Kidney (tissue), 14 donors: ENCODE results near the gene CALML5. TPM values are rescaled to one million over a fixed set of nuclear protein-coding genes. Genes with fewer than 3 reads are reported as not detected.

ENCODE experiments used
- DNase-seq, 5 donors: peaks; one replicate each; pipeline ENCODE4 v3.0.0-alpha.2; 2013 to 2020
- FAIRE-seq: peaks from 2 replicates; lab custom pipeline; 2012; peaks lifted over from hg19 to GRCh38; lab: Jason Lieb, UNC
- H3K27ac ChIP-seq, 2 donors: one replicate each; pipeline ENCODE4 v1.7.0; 2013; ENCODE audit warnings: low read depth in 2 of 2, low read length in 2 of 2, inconsistent platforms in 1 of 2
- H3K27me3 ChIP-seq: one replicate; pipeline ENCODE4 v1.7.1; 2013; ENCODE audit warnings: low read length, inconsistent platforms; ENCODE audit not compliant: control insufficient read depth, insufficient read depth
- H3K36me3 ChIP-seq, 3 donors: one replicate each; pipeline versions ENCODE4 v1.7.0 to v1.7.1; 2013; ENCODE audit warnings: low read length in 3 of 3, control low read depth in 1 of 3, inconsistent platforms in 1 of 3; ENCODE audit not compliant: insufficient read depth in 3 of 3, control insufficient read depth in 2 of 3
- H3K4me1 ChIP-seq, 3 donors: one replicate each; pipeline versions ENCODE4 v1.7.0 to v1.7.1; 2013; ENCODE audit warnings: low read length in 3 of 3, inconsistent platforms in 1 of 3, low read depth in 1 of 3; ENCODE audit not compliant: control insufficient read depth in 2 of 3, insufficient read depth in 2 of 3
- H3K4me3 ChIP-seq, 3 donors: one replicate each; pipeline versions ENCODE4 v1.7.0 to v1.8.1; 2013; ENCODE audit warnings: low read length in 3 of 3, control low read depth in 1 of 3, inconsistent platforms in 1 of 3
- H3K9ac ChIP-seq, 3 donors: one replicate each; pipeline versions ENCODE4 v1.7.0 to v1.7.1; 2013; ENCODE audit warnings: low read length in 3 of 3, control low read depth in 1 of 3, inconsistent platforms in 1 of 3
- H3K9me3 ChIP-seq, 3 donors: one replicate each; pipeline versions ENCODE4 v1.7.0 to v1.7.1; 2013; ENCODE audit warnings: low read length in 3 of 3, control low read depth in 1 of 3, inconsistent platforms in 1 of 3; ENCODE audit not compliant: control insufficient read depth in 2 of 3, insufficient read depth in 1 of 3
- CTCF ChIP-seq: IDR thresholded peaks from 3 replicates; pipeline ENCODE4 v1.5.1; 2012; ENCODE audit warnings: mild to moderate bottlenecking, moderate library complexity, borderline replicate concordance; ENCODE audit not compliant: insufficient read depth; ENCODE audit errors: extremely low read depth
- intact Hi-C: fragments of 100-400 bp; cut with DNase I; formaldehyde crosslinking; loops from one replicate; pipeline ENCODE4 v1.11.1; 2022
- polyA plus RNA-seq: library from polyadenylated mRNA; stranded (reverse); fragments of 350-450 nt; fragmentation: Illumina TruSeq; extraction: RNeasy Lipid Tissue Mini Kit (QIAGEN cat#74804); gene quantifications from one replicate; pipeline ENCODE4 v1.2.3, GENCODE V29; 2014; ENCODE audit warnings: low read depth, low replicate concordance; ENCODE audit not compliant: insufficient read depth
- total RNA-seq: library from RNA; stranded (reverse); fragmentation: NEBNext Ultra II Directional; extraction: Animal tissue kit (Norgen Biotek cat#: 25700); gene quantifications from one replicate; pipeline ENCODE4 v1.2.1, GENCODE V29; 2021
- donor health status: control.
- donor health status: control.
- donor health status: control.
- donor health status: control.
- donor health status: control.
- donor health status: DM: yes; HTN: yes; CAD: no.
- donor health status: Normal renal cell carcinoma (clear cell type).

The CALML5 gene
- total and polyA plus RNA-seq, 2 donors from 2014 or later, result not detected

GRCh38 chr10:5504146-5505072 lies 5.0 kb upstream of the CALML5 start:
- intact Hi-C loops, result no loop called here
- no peaks in the 10 kb centered on the region for H3K27me3 ChIP-seq
- H3K36me3 ChIP-seq, result no peaks in the 10 kb centered on the region
- no peak overlapping the region for H3K9ac ChIP-seq
- no peak for TF ChIP-seq CTCF
- FAIRE-seq (no peak), DNase-seq (peak in 2 of 5 donors; percentile 33 to 44)
- no peak overlapping the region for H3K4me3 ChIP-seq
- no peak overlapping the region for H3K27ac ChIP-seq
- H3K9me3 ChIP-seq, result no peaks in the 10 kb centered on the region
- H3K4me1 ChIP-seq, result peaks cover 6 to 21% (median 8%) of the 10 kb centered on the region in 3 donors

- no peak for TF ChIP-seq CTCF
- intact Hi-C loops, result no loop called here
- no peak overlapping the region for H3K27ac ChIP-seq
- peaks cover 6 to 18% (median 8%) of the 10 kb centered on the region in 3 donors for H3K4me1 ChIP-seq
- no peak overlapping the region for H3K9ac ChIP-seq
- no peak overlapping the region for H3K4me3 ChIP-seq
- FAIRE-seq (no peak), DNase-seq (peak; percentile 51 to 82 (median 55))
- no peaks in the 10 kb centered on the region for H3K9me3 ChIP-seq
- no peaks in the 10 kb centered on the region for H3K36me3 ChIP-seq
- no peaks in the 10 kb centered on the region for H3K27me3 ChIP-seq
Observed at GRCh38 chr10:5503477-5503835, 4.1 kb upstream of the CALML5 start.

- FAIRE-seq (no peak), DNase-seq (peak in 2 of 5 donors; percentile 31 to 63)
- Histone ChIP-seq H3K27ac (no peak overlapping the region), H3K9ac (no peak overlapping the region), H3K36me3 (no peaks in the 10 kb centered on the region), H3K4me1 (peaks cover 3 to 18% (median 6%) of the 10 kb centered on the region in 3 donors), H3K27me3 (no peaks in the 10 kb centered on the region), H3K4me3 (no peak overlapping the region), H3K9me3 (no peaks in the 10 kb centered on the region)
- no peak for TF ChIP-seq CTCF
- intact Hi-C loops, result no loop called here
Observed at GRCh38 chr10:5502571-5503476, 3.5 kb upstream of the CALML5 start.
